HEK293T (cell line): ENCODE results near the gene LMAN1.

ENCODE experiments used
- CTCF ChIA-PET: fragments of 350-600 bp; formaldehyde crosslinking; extraction: SDS; loops from one replicate; lab custom pipeline; 2021; ENCODE audit warnings: antibody characterized with exemption, inconsistent platforms; lab: Yijun Ruan, JAX
- POLR2A ChIA-PET: fragments of 350-600 bp; formaldehyde crosslinking; extraction: SDS; loops from one replicate; lab custom pipeline; 2020; ENCODE audit warnings: antibody characterized with exemption, inconsistent platforms; lab: Yijun Ruan, JAX
- DNase-seq: peaks from one replicate; pipeline ENCODE4 v3.0.0; 2012; ENCODE audit warnings: mixed read lengths; ENCODE audit errors: extremely low spot score
- ARNT ChIP-seq: fragments of 450-650 bp; IDR thresholded peaks from 2 replicates; pipeline ENCODE4 v1.6.1; 2017; ENCODE audit warnings: mild to moderate bottlenecking
- BHLHE40 ChIP-seq: fragments of 450-650 bp; IDR thresholded peaks from 2 replicates; pipeline ENCODE4 v1.6.1; 2016; ENCODE audit warnings: mild to moderate bottlenecking, moderate library complexity, borderline replicate concordance
- CTBP1 ChIP-seq: fragments of 450-650 bp; IDR thresholded peaks from 2 replicates; pipeline ENCODE4 v1.6.1; 2016; ENCODE audit warnings: borderline replicate concordance
- ELF4 ChIP-seq: fragments of 450-650 bp; IDR thresholded peaks from 2 replicates; pipeline ENCODE4 v1.6.1; 2017; ENCODE audit warnings: antibody characterized with exemption
- FOXA1 ChIP-seq: fragments of 450-650 bp; IDR thresholded peaks from 2 replicates; pipeline ENCODE4 v1.6.1; 2016; ENCODE audit warnings: mild to moderate bottlenecking
- FOXK2 ChIP-seq: fragments of 450-650 bp; IDR thresholded peaks from 2 replicates; pipeline ENCODE4 v1.6.1; 2016; ENCODE audit warnings: mild to moderate bottlenecking
- FOXM1 ChIP-seq: fragments of 450-650 bp; IDR thresholded peaks from 2 replicates; pipeline ENCODE4 v1.6.1; 2017; ENCODE audit warnings: mild to moderate bottlenecking, borderline replicate concordance
- HDGF ChIP-seq: fragments of 450-650 bp; IDR thresholded peaks from 2 replicates; pipeline ENCODE4 v1.6.1; 2017; ENCODE audit warnings: antibody characterized with exemption, borderline replicate concordance
- L3MBTL2 ChIP-seq: fragments of 450-650 bp; conservative IDR thresholded peaks from 2 replicates; pipeline ENCODE4 v1.6.1; 2016; ENCODE audit warnings: mild to moderate bottlenecking
- LEF1 ChIP-seq: fragments of 450-650 bp; IDR thresholded peaks from 2 replicates; pipeline ENCODE4 v1.6.1; 2017; ENCODE audit warnings: mild to moderate bottlenecking, borderline replicate concordance
- NFRKB ChIP-seq: fragments of 450-650 bp; IDR thresholded peaks from 2 replicates; pipeline ENCODE4 v1.6.1; 2016; ENCODE audit warnings: mild to moderate bottlenecking, moderate library complexity
- PKNOX1 ChIP-seq: fragments of 450-650 bp; IDR thresholded peaks from 2 replicates; pipeline ENCODE4 v1.6.1; 2016
- SP1 ChIP-seq: fragments of 450-650 bp; IDR thresholded peaks from 2 replicates; pipeline ENCODE4 v1.6.1; 2017
- SUZ12 ChIP-seq: fragments of 450-650 bp; IDR thresholded peaks from 2 replicates; pipeline ENCODE4 v1.6.1; 2016; ENCODE audit warnings: mild to moderate bottlenecking
- TARDBP ChIP-seq: fragments of 450-650 bp; IDR thresholded peaks from 2 replicates; pipeline ENCODE4 v1.6.1; 2016
- ZNF384 ChIP-seq: fragments of 450-650 bp; IDR thresholded peaks from 2 replicates; pipeline ENCODE4 v1.6.1; 2016

LMAN1 gene

GRCh38 chr18:59318460-59319050 is 40.5 kb downstream of the LMAN1 start, which contains the start of gene CPLX4:
Gene CPLX4, minus strand, starts transcription at chr18:59318649. Its CDS starts 187 bp downstream, at chr18:59318462.
- POLR2A ChIA-PET = no interaction called here
- TF ChIP-seq CTBP1 (no peak), HDGF (no peak), L3MBTL2 (no peak), FOXM1 (no peak), SUZ12 (no peak), TARDBP (no peak), PKNOX1 (no peak), ARNT (no peak), SP1 (no peak), BHLHE40 (no peak), FOXK2 (no peak), LEF1 (no peak)

GRCh38 chr18:59311631-59312030 is 47.4 kb downstream of the LMAN1 start:
- POLR2A ChIA-PET = no interaction called here
- CTCF ChIA-PET = interaction anchor here (5.3 kb wide), 1 partner anchor 91 kb away, joined by 32 read pairs; no protein-coding TSS in a partner anchor
- no peak for DNase-seq
- TF ChIP-seq NFRKB (no peak), HDGF (no peak), TARDBP (no peak), FOXA1 (no peak), CTBP1 (no peak), L3MBTL2 (no peak), FOXM1 (no peak), SUZ12 (no peak), LEF1 (no peak), BHLHE40 (no peak), SP1 (no peak), FOXK2 (no peak), ARNT (no peak)

More at GRCh38 chr18:59318460-59319050, 40.5 kb downstream of the LMAN1 start, which contains the start of gene CPLX4:
- DNase-seq = no peak
- CTCF ChIA-PET = no interaction called here

GRCh38 chr18:59308938-59309260 is 50.2 kb downstream of the LMAN1 start:
- TF ChIP-seq SP1 = no peak
- no peak for TF ChIP-seq TARDBP
- no peak for TF ChIP-seq HDGF
- no peak for TF ChIP-seq NFRKB
- no peak for TF ChIP-seq ARNT
- TF ChIP-seq SUZ12 = no peak
- TF ChIP-seq LEF1 = no peak
- no peak for TF ChIP-seq FOXM1
- no peak for TF ChIP-seq PKNOX1
- TF ChIP-seq L3MBTL2 = no peak
- no peak for TF ChIP-seq FOXK2
- no peak for TF ChIP-seq BHLHE40
- no peak for TF ChIP-seq ZNF384
- no peak for TF ChIP-seq ELF4
- no peak for TF ChIP-seq FOXA1
- TF ChIP-seq CTBP1 = no peak
- POLR2A ChIA-PET = interaction anchor here (1.1 kb wide), 1 partner anchor 50 kb away, joined by 5 read pairs; the partner anchor contains the start of gene LMAN1
- no peak for DNase-seq
- CTCF ChIA-PET = interaction anchor here (0.6 to 5.3 kb wide), 5 partner anchors 60 to 515 kb away, joined by 3 to 32 read pairs (median 3); no protein-coding TSS in a partner anchor

- ChIA-PET CTCF (interaction anchor here (0.6 to 5.3 kb wide), 15 partner anchors 10 to 515 kb away, joined by 3 to 32 read pairs (median 3); no protein-coding TSS in a partner anchor), POLR2A (interaction anchor here (1.1 kb wide), 1 partner anchor 51 kb away, joined by 5 read pairs; the partner anchor contains the start of gene LMAN1)
- TF ChIP-seq HDGF (no peak), L3MBTL2 (peak; percentile 62), LEF1 (no peak)
- DNase-seq = peak; percentile 75
These were observed 50.7 kb downstream of the LMAN1 start for GRCh38 chr18:59308248-59308937.

- TF ChIP-seq HDGF (no peak), FOXK2 (no peak), FOXM1 (no peak), ZNF384 (no peak), BHLHE40 (no peak), TARDBP (no peak), PKNOX1 (no peak), L3MBTL2 (no peak), SP1 (no peak)
- DNase-seq = no peak
- ChIA-PET POLR2A (no interaction called here), CTCF (interaction anchor here (5.3 kb wide), 1 partner anchor 96 kb away, joined by 32 read pairs; no protein-coding TSS in a partner anchor)
These were observed 52.4 kb downstream of the LMAN1 start for GRCh38 chr18:59306640-59307039.

GRCh38 chr18:59305295-59305694 is 53.8 kb downstream of the LMAN1 start:
- CTCF ChIA-PET = interaction anchor here (0.6 to 1.1 kb wide), 2 partner anchors 39 to 518 kb away, joined by 3 to 4 read pairs; no protein-coding TSS in a partner anchor

More at GRCh38 chr18:59305295-59305694, 53.8 kb downstream of the LMAN1 start:
- POLR2A ChIA-PET = no interaction called here
- TF ChIP-seq PKNOX1 (no peak), BHLHE40 (no peak), ELF4 (no peak), FOXM1 (no peak), NFRKB (no peak), SUZ12 (no peak), FOXA1 (no peak), TARDBP (no peak), SP1 (no peak), CTBP1 (no peak), HDGF (no peak), ZNF384 (no peak), L3MBTL2 (no peak), FOXK2 (no peak), LEF1 (no peak), ARNT (no peak)
- DNase-seq = no peak
